ENCODE results near the gene VSTM2B.

- TF ChIP-seq CTCF (IDR thresholded peaks at IDR 0.05; ENCODE audit: low read length) (no peak), EZH2 (optimal IDR thresholded peaks at IDR 0.05; ENCODE audit: low read depth, low read length) (no peak), EZH2phosphoT487 (IDR thresholded peaks at IDR 0.05; ENCODE audit: low read length) (no peak)
These were observed 6.3 kb downstream of the VSTM2B start for GRCh38 chr19:29532097-29532496.
